ENCODE results near the gene ST6GAL1. TPM values are rescaled to one million over a fixed set of nuclear protein-coding genes. Genes with fewer than 3 reads are reported as not detected.

The ST6GAL1 gene
- total RNA-seq, 4 donors from 2014 or later: 11.1 to 29.8 (median 18.6) TPM

GRCh38 chr3:186932281-186933181 lies 2.2 kb downstream of the ST6GAL1 start:
- Histone ChIP-seq H3K4me1 (peaks cover 27 to 33% of the 10 kb centered on the region in 2 donors), H3K36me3 (peaks cover 0 to 6% of the 10 kb centered on the region in 2 donors), H3K27me3 (no peaks in the 10 kb centered on the region), H3K27ac (peak overlapping the region; percentile 88 to 96 (median 93)), H3K4me3 (peak overlapping the region; percentile 80 to 99 (median 93)), H3K9me3 (no peaks in the 10 kb centered on the region)
- ATAC-seq (no peak), DNase-seq (no peak)
- intact Hi-C loops (cut with DNase I; ENCODE audit: low total_unique reads): loop anchor here (5.0 kb wide), 2 partner anchors 105 to 235 kb away; no protein-coding TSS in a partner anchor
- in situ Hi-C loops (cut with MboI; ENCODE audit: low sequenced_read_pairs in 4 of 4): no loop called here
- TF ChIP-seq CTCF (IDR thresholded peaks at IDR 0.05 in 4 of 5, conservative IDR thresholded peaks at IDR 0.05 in 1 of 5) (no peak), POLR2A (IDR thresholded peaks at IDR 0.05) (peak in 1 of 2 donors; percentile 17)

GRCh38 chr3:186933816-186934215 lies 3.5 kb downstream of the ST6GAL1 start:
- intact Hi-C loops (cut with DNase I; ENCODE audit: low total_unique reads): loop anchor here (5.0 kb wide), 2 partner anchors 107 to 233 kb away; no protein-coding TSS in a partner anchor
- Histone ChIP-seq H3K9me3 (no peaks in the 10 kb centered on the region), H3K4me1 (peaks cover 22 to 34% of the 10 kb centered on the region in 2 donors), H3K27me3 (no peaks in the 10 kb centered on the region), H3K4me3 (no peak overlapping the region), H3K36me3 (peaks cover 0 to 6% of the 10 kb centered on the region in 2 donors), H3K27ac (peak overlapping the region; percentile 24 to 96 (median 90))
- DNase-seq: no peak
- TF ChIP-seq POLR2A (IDR thresholded peaks at IDR 0.05) (no peak), CTCF (IDR thresholded peaks at IDR 0.05 in 4 of 5, conservative IDR thresholded peaks at IDR 0.05 in 1 of 5) (no peak)
- in situ Hi-C loops (cut with MboI; ENCODE audit: low sequenced_read_pairs in 4 of 4): no loop called here
- ATAC-seq: no peak

GRCh38 chr3:186935133-186935532 lies 4.8 kb downstream of the ST6GAL1 start:
- Histone ChIP-seq H3K9me3 (no peaks in the 10 kb centered on the region), H3K27ac (peak overlapping the region in 1 of 4 donors; percentile 6), H3K36me3 (peaks cover 0 to 6% of the 10 kb centered on the region in 2 donors), H3K4me1 (peaks cover 17 to 30% of the 10 kb centered on the region in 2 donors), H3K27me3 (no peaks in the 10 kb centered on the region), H3K4me3 (no peak overlapping the region)
- intact Hi-C loops (cut with DNase I; ENCODE audit: low total_unique reads): no loop called here
- no peak for ATAC-seq
- no peak for DNase-seq
- TF ChIP-seq CTCF (IDR thresholded peaks at IDR 0.05 in 4 of 5, conservative IDR thresholded peaks at IDR 0.05 in 1 of 5) (no peak), POLR2A (IDR thresholded peaks at IDR 0.05) (no peak)
- in situ Hi-C loops (cut with MboI; ENCODE audit: low sequenced_read_pairs in 4 of 4): no loop called here

GRCh38 chr3:186937017-186937875 lies 6.9 kb downstream of the ST6GAL1 start:
- DNase-seq (no peak), ATAC-seq (no peak)
- H3K4me3 ChIP-seq: no peak overlapping the region
- H3K27ac ChIP-seq: peak overlapping the region in 1 of 4 donors; percentile 3
- no peaks in the 10 kb centered on the region for H3K9me3 ChIP-seq
- TF ChIP-seq POLR2A (IDR thresholded peaks at IDR 0.05): no peak
- TF ChIP-seq CTCF (IDR thresholded peaks at IDR 0.05 in 4 of 5, conservative IDR thresholded peaks at IDR 0.05 in 1 of 5): no peak
- H3K27me3 ChIP-seq: no peaks in the 10 kb centered on the region
- in situ Hi-C loops (cut with MboI; ENCODE audit: low sequenced_read_pairs in 4 of 4) (no loop called here), intact Hi-C loops (cut with DNase I; ENCODE audit: low total_unique reads) (no loop called here)
- H3K36me3 ChIP-seq: peaks cover 0 to 6% of the 10 kb centered on the region in 2 donors
- H3K4me1 ChIP-seq: peaks cover 30 to 48% of the 10 kb centered on the region in 2 donors

All from gastrocnemius medialis (tissue), 4 donors.